ENCODE results near the gene THTPA.
A peak's percentile ranks its signal among the peaks of the same experiment; 100 is the strongest.

The THTPA gene

GRCh38 chr14:23538785-23539184 lies 17.3 kb upstream of the THTPA start:
- no peak for DNase-seq (ENCODE audit: low spot score)
- in situ Hi-C loops (cut with MboI; ENCODE audit: low pct_unique_long_range_greater_than_20kb, low sequenced_read_pairs, unreplicated experiment), result no loop called here
- TF ChIP-seq CTCF (IDR thresholded peaks at IDR 0.05; ENCODE audit: extremely low read depth, insufficient read depth, missing control alignments), result no peak

DNA sequence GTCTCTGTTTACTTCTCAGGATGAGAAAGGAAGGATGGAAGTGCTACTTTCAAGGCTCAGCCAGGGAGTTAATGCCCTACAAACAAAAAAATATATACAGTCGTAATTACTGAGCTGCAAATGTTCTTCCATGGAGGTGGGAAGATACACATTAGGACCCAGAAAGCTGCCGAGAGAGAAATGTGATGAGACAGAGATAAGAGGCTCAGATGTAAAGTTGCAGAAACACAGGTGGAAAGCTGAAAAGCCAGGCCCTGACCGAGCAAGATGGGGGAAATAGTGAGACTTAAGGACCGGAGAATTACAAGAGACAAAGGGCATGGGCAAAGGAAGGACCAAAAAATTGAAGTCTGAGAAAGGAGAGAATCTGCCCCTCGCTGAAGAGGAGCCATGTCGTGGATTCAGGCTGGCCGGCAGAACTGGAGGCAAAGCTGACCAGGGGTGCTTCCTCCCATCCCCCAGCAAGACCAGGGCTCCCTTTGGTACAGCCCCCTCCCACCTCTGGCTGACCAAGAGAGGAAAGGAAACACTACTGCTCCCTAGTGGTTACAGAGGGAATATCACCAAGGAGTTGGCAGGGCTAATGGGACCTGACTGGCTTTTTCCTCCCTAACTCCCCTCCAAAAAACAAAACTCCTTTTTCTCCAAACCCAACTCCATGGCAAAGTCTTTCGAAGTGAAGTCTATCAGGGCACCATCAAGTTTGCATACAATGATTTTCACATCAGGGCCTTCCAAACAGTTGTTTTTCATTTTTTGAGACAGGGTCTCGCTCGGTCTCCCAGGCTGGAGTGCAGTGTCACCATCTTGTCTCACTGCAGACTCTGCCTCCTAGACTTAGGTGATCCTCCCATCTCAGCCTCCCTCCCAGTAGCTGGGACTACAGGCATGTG lies 16.6 kb upstream of the THTPA start:
- in situ Hi-C loops (cut with MboI; ENCODE audit: low pct_unique_long_range_greater_than_20kb, low sequenced_read_pairs, unreplicated experiment), result loop anchor here (10.0 kb wide), 1 partner anchor 55 kb away; no protein-coding TSS in a partner anchor
- peak; percentile 83 for DNase-seq (ENCODE audit: low spot score)
- TF ChIP-seq CTCF (IDR thresholded peaks at IDR 0.05; ENCODE audit: extremely low read depth, insufficient read depth, missing control alignments), result peak; percentile 77

GRCh38 chr14:23540141-23540469 lies 16.0 kb upstream of the THTPA start:
- in situ Hi-C loops (cut with MboI; ENCODE audit: low pct_unique_long_range_greater_than_20kb, low sequenced_read_pairs, unreplicated experiment), result loop anchor here (10.0 kb wide), 1 partner anchor 55 kb away; no protein-coding TSS in a partner anchor
- TF ChIP-seq CTCF (IDR thresholded peaks at IDR 0.05; ENCODE audit: extremely low read depth, insufficient read depth, missing control alignments), result no peak
- DNase-seq (ENCODE audit: low spot score), result no peak

- no peak for DNase-seq (ENCODE audit: low spot score)
- no peak for TF ChIP-seq CTCF (IDR thresholded peaks at IDR 0.05; ENCODE audit: extremely low read depth, insufficient read depth, missing control alignments)
- in situ Hi-C loops (cut with MboI; ENCODE audit: low pct_unique_long_range_greater_than_20kb, low sequenced_read_pairs, unreplicated experiment), result loop anchor here (10.0 kb wide), 1 partner anchor 57 kb away; no protein-coding TSS in a partner anchor
Observed at GRCh38 chr14:23542261-23542660, 13.8 kb upstream of the THTPA start.

GRCh38 chr14:23543403-23543802 lies 12.7 kb upstream of the THTPA start:
- TF ChIP-seq CTCF (IDR thresholded peaks at IDR 0.05; ENCODE audit: extremely low read depth, insufficient read depth, missing control alignments), result no peak
- in situ Hi-C loops (cut with MboI; ENCODE audit: low pct_unique_long_range_greater_than_20kb, low sequenced_read_pairs, unreplicated experiment), result loop anchor here (10.0 kb wide), 1 partner anchor 59 kb away; no protein-coding TSS in a partner anchor
- DNase-seq (ENCODE audit: low spot score), result no peak

GRCh38 chr14:23544511-23545447 lies 11.3 kb upstream of the THTPA start:
- in situ Hi-C loops (cut with MboI; ENCODE audit: low pct_unique_long_range_greater_than_20kb, low sequenced_read_pairs, unreplicated experiment), result loop anchor here (10.0 kb wide), 1 partner anchor 60 kb away; no protein-coding TSS in a partner anchor

More at GRCh38 chr14:23544511-23545447, 11.3 kb upstream of the THTPA start:
- TF ChIP-seq CTCF (IDR thresholded peaks at IDR 0.05; ENCODE audit: extremely low read depth, insufficient read depth, missing control alignments), result no peak
- DNase-seq (ENCODE audit: low spot score), result no peak
